ENCODE measurements around the gene CCN2. TPM values are rescaled to one million over a fixed set of nuclear protein-coding genes. Genes with fewer than 3 reads are reported as not detected.

CCN2 gene
- total and polyA plus RNA-seq, 2 of the 8 experiments (the other 6 are each of a cell fraction or from before 2014, with no cell fraction given), result 25.0 to 107 TPM

DNA sequence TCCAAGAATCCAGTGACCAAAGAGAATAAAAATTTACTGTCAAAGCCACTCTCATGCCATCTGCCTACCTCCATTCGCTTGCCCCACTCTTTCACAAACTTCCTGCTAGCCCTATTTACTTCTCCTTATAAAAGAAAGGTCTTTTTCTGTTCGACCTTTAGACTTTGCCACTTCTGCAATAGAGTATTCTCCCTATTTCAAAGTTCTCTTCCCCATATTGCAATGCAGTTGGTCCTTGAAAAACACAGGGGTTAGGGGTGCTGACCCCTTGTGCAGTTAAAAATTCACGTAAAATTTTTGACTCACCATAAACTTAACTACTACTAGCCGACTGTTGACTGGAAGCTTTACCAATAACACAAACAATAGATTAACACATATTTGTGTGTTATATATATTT lies 15.0 kb downstream of the CCN2 start:
- Histone ChIP-seq H2BK12ac (ENCODE audit: low read depth, low read length) (no peak overlapping the region), H3K9me3 (ENCODE audit: insufficient read depth in 2 of 2, low read depth in 1 of 2, low read length in 1 of 2) (no peaks in the 10 kb centered on the region), H4K91ac (replicated peaks; ENCODE audit: insufficient read length, low read length) (no peak overlapping the region), H4K5ac (ENCODE audit: insufficient read length, low read depth, low read length) (no peak overlapping the region), H3K79me1 (ENCODE audit: low read depth, low read length) (no peaks in the 10 kb centered on the region), H3K27ac (ENCODE audit: low read depth, low read length) (no peak overlapping the region), H2AK5ac (ENCODE audit: low read depth, low read length) (no peak overlapping the region), H4K20me1 (replicated peaks in 1 of 2; ENCODE audit: control insufficient read depth in 1 of 2, insufficient read depth in 2 of 2, low read length in 2 of 2) (peaks cover 5 to 6% of the 10 kb centered on the region in 2 experiments), H3K79me2 (ENCODE audit: control insufficient read depth in 1 of 2, insufficient read depth in 2 of 2, low read length in 2 of 2) (no peaks in the 10 kb centered on the region), H3K4me2 (ENCODE audit: insufficient read depth in 1 of 2, low read depth in 2 of 2, low read length in 2 of 2) (no peak overlapping the region), H2AFZ (ENCODE audit: low read length) (no peak overlapping the region), H4K8ac (ENCODE audit: extremely low read depth, insufficient read depth, low read length) (no peak overlapping the region), H3K9ac (replicated peaks in 1 of 4; ENCODE audit: extremely low read depth in 1 of 4, low read depth in 3 of 4, low read length in 3 of 4) (no peak overlapping the region), H2BK15ac (ENCODE audit: low read length) (no peak overlapping the region), H3K4ac (replicated peaks; ENCODE audit: insufficient read length, low read depth, low read length) (no peak overlapping the region), H3K14ac (ENCODE audit: insufficient read length) (no peak overlapping the region), H2BK120ac (replicated peaks; ENCODE audit: low read depth, low read length) (no peak overlapping the region), H2BK20ac (ENCODE audit: low read length) (no peak overlapping the region), H2BK5ac (ENCODE audit: low read depth, low read length) (no peak overlapping the region), H3K4me3 (ENCODE audit: extremely low read depth in 1 of 4, insufficient read depth in 2 of 4, low read depth in 3 of 4, low read length in 4 of 4) (no peak overlapping the region), H3K23ac (ENCODE audit: insufficient read length) (no peak overlapping the region), H3K18ac (ENCODE audit: extremely low read depth, low read length) (no peak overlapping the region), H3K4me1 (replicated peaks in 1 of 4; ENCODE audit: control insufficient read depth in 3 of 4, insufficient read depth in 4 of 4, low read length in 3 of 4) (peaks cover 1 to 10% (median 6%) of the 10 kb centered on the region in 4 experiments; a peak in 4 of 7 replicates), H3K56ac (replicated peaks; ENCODE audit: insufficient read length, low read depth, low read length) (no peak overlapping the region), H3K27me3 (replicated peaks in 1 of 4; ENCODE audit: control insufficient read depth in 3 of 4, extremely low read depth in 1 of 4, insufficient read depth in 3 of 4, low read length in 3 of 4) (no peaks in the 10 kb centered on the region), H3K23me2 (ENCODE audit: low read depth, low read length) (no peaks in the 10 kb centered on the region), H3K36me3 (ENCODE audit: control insufficient read depth in 2 of 4, insufficient read depth in 4 of 4, low read length in 3 of 4) (no peaks in the 10 kb centered on the region; a peak in 1 of 8 replicates)
- TF ChIP-seq CHD2 (IDR thresholded peaks at IDR 0.05; ENCODE audit: low read length) (no peak), PHF8 (conservative IDR thresholded peaks at IDR 0.05; ENCODE audit: low read depth, low read length) (no peak), TCF12 (IDR thresholded peaks at IDR 0.05; ENCODE audit: low read depth, low read length) (no peak), NRF1 (IDR thresholded peaks at IDR 0.05; ENCODE audit: low read depth, low read length) (no peak), SIX5 (IDR thresholded peaks at IDR 0.05; ENCODE audit: low read depth, low read length) (no peak), YY1 (IDR thresholded peaks at IDR 0.05; ENCODE audit: low read depth, low read length) (no peak), KDM4A (IDR thresholded peaks at IDR 0.05; ENCODE audit: low read depth, low read length, severe bottlenecking) (no peak)
- TF ChIP-seq, protein P1, sequence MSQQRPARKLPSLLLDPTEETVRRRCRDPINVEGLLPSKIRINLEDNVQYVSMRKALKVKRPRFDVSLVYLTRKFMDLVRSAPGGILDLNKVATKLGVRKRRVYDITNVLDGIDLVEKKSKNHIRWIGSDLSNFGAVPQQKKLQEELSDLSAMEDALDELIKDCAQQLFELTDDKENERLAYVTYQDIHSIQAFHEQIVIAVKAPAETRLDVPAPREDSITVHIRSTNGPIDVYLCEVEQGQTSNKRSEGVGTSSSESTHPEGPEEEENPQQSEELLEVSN (IDR thresholded peaks at IDR 0.05), result no peak
- CTCF ChIA-PET (ENCODE audit: partially characterized antibody), result interaction anchor here (0.7 to 1.2 kb wide), 3 partner anchors 10 to 328 kb away, joined by 3 to 4 read pairs (median 4); no protein-coding TSS in a partner anchor
- DNase-seq (ENCODE audit: low read depth in 1 of 2, low spot score in 2 of 2), result no peak
- POLR2A ChIA-PET (ENCODE audit: partially characterized antibody), result interaction anchor here (0.6 to 14.8 kb wide), 3 partner anchors 13 to 185 kb away, joined by 3 to 216 read pairs (median 4); partner anchors contain the start of gene CCN2
- no peak for FAIRE-seq
- WGBS, 2 experiments (ENCODE audit: extremely low coverage in 1 of 2, insufficient coverage in 1 of 2, insufficient read length in 1 of 2, insufficient replicate concordance in 2 of 2, low coverage in 1 of 2, low lambda C conversion rate in 2 of 2, missing lambda C conversion rate in 1 of 2), result 94% methylated on average over 4 of the region's 4 CpGs; no CpG with 5 or more reads in 1 of the 2 experiments
